ENCODE results near the gene ANO8. TPM values are rescaled to one million over a fixed set of nuclear protein-coding genes. Genes with fewer than 3 reads are reported as not detected.

Gene ANO8
- total and polyA plus RNA-seq, 8 donors: 1.1 to 37.9 (median 9.8) TPM

DNA sequence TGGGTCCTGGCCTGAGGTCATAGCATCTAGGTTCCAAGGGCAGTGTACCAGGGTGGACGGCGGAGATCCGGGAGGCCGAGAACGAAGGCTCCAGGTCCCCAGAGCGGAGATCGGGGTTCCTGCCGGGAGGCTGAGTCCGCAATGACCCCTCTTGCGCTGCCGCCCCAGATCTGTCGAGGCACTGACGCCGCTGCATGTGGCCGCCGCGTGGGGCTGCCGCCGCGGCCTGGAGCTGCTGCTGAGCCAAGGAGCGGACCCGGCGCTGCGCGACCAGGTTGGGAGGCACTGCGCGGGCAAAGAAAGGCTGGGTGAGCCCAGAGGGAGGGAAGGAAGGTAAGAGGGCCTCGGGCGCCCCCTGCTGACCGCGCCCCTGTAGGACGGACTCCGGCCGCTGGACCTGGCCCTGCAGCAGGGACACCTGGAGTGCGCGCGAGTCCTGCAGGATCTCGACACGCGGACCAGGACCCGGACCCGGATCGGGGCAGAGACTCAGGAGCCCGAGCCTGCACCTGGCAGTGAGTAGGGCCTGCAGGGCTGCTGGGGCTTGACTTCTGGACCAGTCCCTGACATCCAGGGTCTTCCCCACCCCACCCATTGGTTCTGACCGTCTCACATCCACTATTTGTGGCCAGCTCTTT lies 52.0 kb downstream of the ANO8 start:
- Histone ChIP-seq H3K4me3 (peak overlapping the region; percentile 31 to 54 (median 42)), H3K27me3 (peaks cover 3 to 27% (median 15%) of the 10 kb centered on the region in 3 donors), H3K36me3 (peaks cover 2 to 24% (median 21%) of the 10 kb centered on the region in 4 donors), H3K4me1 (peaks cover 12 to 20% (median 16%) of the 10 kb centered on the region in 4 donors), H3K9me3 (no peaks in the 10 kb centered on the region), H3K27ac (no peak overlapping the region)
- intact Hi-C loops (cut with DNase I; ENCODE audit: low total_unique reads): loop anchor here (5.0 kb wide), 1 partner anchor 80 kb away; no protein-coding TSS in a partner anchor
- WGBS, 5 donors: 3% methylated on average over 15 to 45 of the region's 45 CpGs
- DNase-seq: peak; percentile 93 to 94
- no peak for TF ChIP-seq EP300 (IDR thresholded peaks at IDR 0.05)
- TF ChIP-seq CTCF (IDR thresholded peaks at IDR 0.05): peak in 5 of 7 experiments; percentile 83 to 95 (median 92)
- TF ChIP-seq POLR2AphosphoS5 (IDR thresholded peaks at IDR 0.05): peak in 1 of 3 donors; percentile 72

DNA sequence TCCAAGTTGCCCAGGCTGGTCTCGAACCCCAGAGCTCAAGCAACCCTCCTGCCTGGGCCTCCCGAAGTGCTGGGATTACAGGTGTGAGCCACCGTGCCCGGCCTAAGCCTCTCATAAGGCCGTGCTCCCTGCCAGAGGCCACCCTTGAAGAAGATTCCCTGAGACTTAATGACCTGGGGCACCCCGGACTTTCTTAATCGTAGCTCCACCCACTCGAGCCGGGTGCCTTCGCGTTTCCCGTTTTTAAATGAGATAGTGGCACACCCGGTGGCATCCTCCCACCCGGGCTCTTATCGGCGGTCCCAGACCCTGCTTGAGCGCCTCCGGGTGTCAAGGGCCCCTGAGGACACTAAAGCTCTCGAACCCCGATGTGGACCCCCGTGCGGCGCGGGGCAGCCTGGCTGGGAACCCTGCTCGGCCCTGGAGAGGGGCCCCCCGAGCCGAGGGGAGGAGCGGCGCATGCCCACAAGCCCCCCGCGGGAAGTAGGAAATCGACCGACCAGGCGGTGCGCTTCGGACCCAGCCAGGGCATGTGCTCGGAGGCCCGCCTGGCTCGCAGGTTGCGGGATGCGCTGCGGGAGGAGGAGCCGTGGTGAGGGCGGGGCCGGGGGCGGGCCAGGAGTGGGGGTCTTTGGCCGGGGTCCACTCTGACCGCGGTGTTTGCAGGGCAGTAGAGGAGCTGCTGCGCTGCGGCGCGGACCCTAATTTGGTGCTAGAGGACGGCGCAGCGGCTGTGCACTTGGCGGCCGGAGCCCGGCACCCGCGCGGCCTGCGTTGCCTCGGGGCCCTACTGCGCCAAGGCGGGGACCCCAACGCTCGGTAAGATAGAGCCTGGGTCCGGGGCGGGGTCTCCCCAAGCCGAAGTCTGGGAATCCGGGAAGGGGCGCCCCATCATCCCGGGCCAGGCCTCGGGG lies 53.0 kb downstream of the ANO8 start, which contains the start of gene ANKLE1:
TSS of gene ANKLE1 (plus strand) at position 511 of the 914 bp plus-strand sequence. CDS start at position 531, 20 bp downstream.
- no peak for TF ChIP-seq EP300 (IDR thresholded peaks at IDR 0.05)
- no peak for TF ChIP-seq POLR2A (IDR thresholded peaks at IDR 0.05)
- no peak for TF ChIP-seq CTCF (IDR thresholded peaks at IDR 0.05)
- no peak for TF ChIP-seq POLR2AphosphoS5 (IDR thresholded peaks at IDR 0.05)
- Histone ChIP-seq H3K4me3 (peak within 1 kb of the TSS; percentile 31 to 54 (median 42)), H3K27me3 (peaks cover 3 to 27% (median 15%) of the 10 kb centered on the region in 3 donors), H3K27ac (no peak within 1 kb of the TSS), H3K9me3 (no peaks in the 10 kb centered on the region), H3K36me3 (peaks cover 11 to 34% (median 31%) of the 10 kb centered on the region in 4 donors), H3K4me1 (peaks cover 12 to 20% (median 16%) of the 10 kb centered on the region in 4 donors)
- peak; percentile 32 to 73 for DNase-seq
- intact Hi-C loops (cut with DNase I; ENCODE audit: low total_unique reads): loop anchor here (5.0 kb wide), 1 partner anchor 79 kb away; no protein-coding TSS in a partner anchor
- 6 to 19% (median 7%) methylated on average over 24 to 75 of the region's 75 CpGs for WGBS, 5 donors

DNA sequence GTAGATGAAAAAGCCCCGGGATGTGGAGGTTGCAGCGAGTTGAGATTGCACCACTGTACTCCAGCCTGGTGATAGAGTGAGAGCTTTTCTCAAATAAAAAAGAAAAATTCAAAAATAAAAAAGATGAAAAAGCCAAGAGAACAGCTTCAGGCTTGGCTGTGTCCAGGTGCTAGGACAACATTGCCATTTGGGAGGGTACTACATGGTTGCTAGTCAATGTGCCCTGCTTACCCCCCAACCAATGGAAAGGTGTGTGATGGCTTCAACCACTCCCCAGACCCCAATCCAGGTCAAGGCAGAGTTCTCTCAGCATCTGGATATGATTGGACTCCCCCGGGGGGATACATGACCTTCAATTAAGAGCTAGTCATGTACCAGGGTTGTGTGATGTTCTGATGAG lies 55.2 kb downstream of the ANO8 start:
- Histone ChIP-seq H3K4me3 (no peak overlapping the region), H3K36me3 (peaks cover 26 to 56% (median 53%) of the 10 kb centered on the region in 4 donors), H3K9me3 (no peaks in the 10 kb centered on the region), H3K4me1 (peaks cover 12 to 20% (median 16%) of the 10 kb centered on the region in 4 donors), H3K27ac (no peak overlapping the region), H3K27me3 (peaks cover 3 to 27% (median 15%) of the 10 kb centered on the region in 3 donors)
- DNase-seq: no peak
- intact Hi-C loops (cut with DNase I; ENCODE audit: low total_unique reads): loop anchor here (5.0 kb wide), 1 partner anchor 207 kb away; no protein-coding TSS in a partner anchor
- TF ChIP-seq POLR2AphosphoS5 (IDR thresholded peaks at IDR 0.05) (no peak), EP300 (IDR thresholded peaks at IDR 0.05) (no peak), POLR2A (IDR thresholded peaks at IDR 0.05) (no peak), CTCF (IDR thresholded peaks at IDR 0.05) (no peak)
- WGBS, 5 donors: 61 to 91% (median 76%) methylated on average over 3 of the region's 3 CpGs

All from stomach (tissue), 9 donors.